HepG2 (cell line): ENCODE measurements around the gene CHID1. TPM values are rescaled to one million over a fixed set of nuclear protein-coding genes. Genes with fewer than 3 reads are reported as not detected.

Source experiments
- ATAC-seq: fragments of 200-7000 bp; cut with Tn5 transposase; 3 replicates; pipeline ENCODE4 v1.9.1; 2020; ENCODE audit warnings: mild to moderate bottlenecking, moderate library complexity
- BruUV-seq: library from RNA; stranded (reverse); fragments of 400-500 nt; replicated peaks from 2 replicates; lab custom pipeline; 2021; lab: Mats Ljungman, UMichigan
- CTCF ChIA-PET: fragments of 300-600 bp; formaldehyde crosslinking; extraction: SDS; loops from one replicate; lab custom pipeline; 2021; ENCODE audit warnings: low total read pairs, inconsistent platforms, low intra/inter-chr PET ratio; lab: Yijun Ruan, JAX
- POLR2A ChIA-PET: fragments of 350-600 bp; sonication (Branson Sonifier 250); formaldehyde crosslinking; loops from one replicate; lab custom pipeline; 2020; ENCODE audit warnings: antibody characterized with exemption, inconsistent platforms; lab: Yijun Ruan, JAX
- DNase-seq: peaks from one replicate; pipeline ENCODE4 v3.0.0-alpha.2; 2015; ENCODE audit warnings: low spot score
- FAIRE-seq: peaks from 3 replicates; lab custom pipeline; 2011; peaks lifted over from hg19 to GRCh38; lab: Jason Lieb, UNC
- H2AFZ ChIP-seq: one replicate; pipeline ENCODE4 v1.6.1; 2011; ENCODE audit warnings: low read length, inconsistent platforms
- H3K27ac ChIP-seq: fragments of 300-600 bp; 3 replicates; pipeline ENCODE4 v1.8.0; 2011; ENCODE audit warnings: mixed run types, mild to moderate bottlenecking, mixed read lengths, low read length, inconsistent platforms; ENCODE audit not compliant: insufficient read depth; ENCODE audit errors: extremely low read length
- H3K27me3 ChIP-seq, 2 experiments: fragments of 200-600 bp in 1 of 2; 2 replicates in 1 of 2; 3 replicates in 1 of 2; pipeline versions ENCODE4 v1.6.0 to v1.8.0; 2011; ENCODE audit warnings: low read length in 2 of 2, mild to moderate bottlenecking in 2 of 2, moderate library complexity in 2 of 2, inconsistent platforms in 1 of 2; ENCODE audit not compliant: insufficient read depth in 2 of 2, control insufficient read depth in 1 of 2
- H3K36me3 ChIP-seq, 2 experiments: fragments of 200-600 bp in 1 of 2; replicated peaks in 1 of 2; 2 replicates in 1 of 2; 3 replicates in 1 of 2; pipeline versions ENCODE4 v1.5.1 to v1.8.0; 2011; ENCODE audit warnings: low read length in 2 of 2, inconsistent platforms in 1 of 2; ENCODE audit not compliant: insufficient read depth in 2 of 2, control insufficient read depth in 1 of 2
- H3K4me1 ChIP-seq: 2 replicates; pipeline ENCODE4 v1.5.1; 2012; ENCODE audit warnings: low read length, inconsistent platforms; ENCODE audit not compliant: insufficient read depth
- H3K4me2 ChIP-seq: 2 replicates; pipeline ENCODE4 v1.6.0; 2011; ENCODE audit warnings: low read depth, low read length, inconsistent platforms
- H3K4me3 ChIP-seq, 3 experiments: fragments of 200-600 bp in 1 of 3; sonication (generic), shearing (Covaris generic) in 1 of 3; replicated peaks in 1 of 3; 2 replicates each; pipeline ENCODE4 v1.5.1; 2011 to 2016; ENCODE audit warnings: low read length in 3 of 3, inconsistent platforms in 2 of 3, low read depth in 2 of 3, mild to moderate bottlenecking in 2 of 3, control low read depth in 1 of 3, mixed read lengths in 1 of 3; ENCODE audit not compliant: insufficient read depth in 1 of 3
- H3K79me2 ChIP-seq: one replicate; pipeline ENCODE4 v1.6.1; 2011; ENCODE audit warnings: low read length, inconsistent platforms; ENCODE audit not compliant: insufficient read depth
- H3K9ac ChIP-seq: 2 replicates; pipeline ENCODE4 v1.6.0; 2011; ENCODE audit warnings: mild to moderate bottlenecking, low read depth, low read length, inconsistent platforms; ENCODE audit not compliant: insufficient read depth
- H3K9me3 ChIP-seq: 2 replicates; pipeline ENCODE4 v1.5.1; 2012; ENCODE audit warnings: mild to moderate bottlenecking, low read length
- H4K20me1 ChIP-seq: 2 replicates; pipeline ENCODE4 v1.6.0; 2011; ENCODE audit warnings: inconsistent platforms, mild to moderate bottlenecking, low read length, moderate library complexity; ENCODE audit not compliant: insufficient read depth
- ARID2 ChIP-seq: sonication (generic); formaldehyde crosslinking; IDR thresholded peaks from 2 replicates; pipeline ENCODE4 v1.8.1; 2022; ENCODE audit warnings: mild to moderate bottlenecking, missing genetic modification reagents, borderline replicate concordance
- CAMTA2 ChIP-seq: sonication (generic); formaldehyde crosslinking; IDR thresholded peaks from 2 replicates; pipeline ENCODE4 v1.4.0; 2020; ENCODE audit warnings: mild to moderate bottlenecking, missing genetic modification reagents, borderline replicate concordance
- CC2D1A ChIP-seq: sonication (generic); formaldehyde crosslinking; IDR thresholded peaks from 2 replicates; pipeline ENCODE4 v1.8.1; 2023; ENCODE audit warnings: mild to moderate bottlenecking, missing genetic modification reagents
- HNRNPL ChIP-seq: fragments of 200-400 bp; formaldehyde crosslinking; IDR thresholded peaks from 2 replicates; pipeline ENCODE4 v1.6.1; 2017; ENCODE audit warnings: mild to moderate bottlenecking, low read depth, low read length
- RFX5 ChIP-seq: IDR thresholded peaks from 2 replicates; pipeline ENCODE4 v1.6.1; 2011; ENCODE audit warnings: low read depth, low read length, improper control_type of control experiment
- SPEN ChIP-seq: sonication (generic); formaldehyde crosslinking; IDR thresholded peaks from 2 replicates; pipeline ENCODE4 v1.5.1; 2020; ENCODE audit warnings: low read depth, mild to moderate bottlenecking, missing genetic modification reagents
- SRY ChIP-seq: sonication (generic); formaldehyde crosslinking; IDR thresholded peaks from 2 replicates; pipeline ENCODE4 v1.8.0; 2022; ENCODE audit warnings: mild to moderate bottlenecking, missing genetic modification reagents
- TP53 ChIP-seq: sonication (generic); formaldehyde crosslinking; conservative IDR thresholded peaks from 2 replicates; pipeline ENCODE4 v1.4.0; 2020; ENCODE audit warnings: missing genetic modification reagents
- U2AF2 ChIP-seq: fragments of 200-400 bp; formaldehyde crosslinking; IDR thresholded peaks from 2 replicates; pipeline ENCODE4 v1.6.1; 2017; ENCODE audit warnings: low read depth, mild to moderate bottlenecking, low read length
- XRCC5 ChIP-seq: fragments of 200-400 bp; formaldehyde crosslinking; optimal IDR thresholded peaks from 2 replicates; pipeline ENCODE3; 2017; ENCODE audit warnings: mild to moderate bottlenecking, low read length
- ZNF484 ChIP-seq: sonication (generic); formaldehyde crosslinking; IDR thresholded peaks from 2 replicates; pipeline ENCODE4 v1.5.1; 2020; ENCODE audit warnings: mild to moderate bottlenecking, low read depth, missing genetic modification reagents, borderline replicate concordance
- ZNF558 ChIP-seq: sonication (generic); formaldehyde crosslinking; IDR thresholded peaks from 2 replicates; pipeline ENCODE4 v1.9.0; 2022; ENCODE audit warnings: mild to moderate bottlenecking, missing genetic modification reagents, borderline replicate concordance
- ZNF639 ChIP-seq: conservative IDR thresholded peaks from 2 replicates; pipeline ENCODE4 v1.6.1; 2018; ENCODE audit warnings: missing genetic modification reagents
- ZNF766 ChIP-seq: sonication (generic); formaldehyde crosslinking; IDR thresholded peaks from 2 replicates; pipeline ENCODE4 v1.5.0; 2020; ENCODE audit warnings: missing genetic modification reagents, borderline replicate concordance
- ZNF772 ChIP-seq: sonication (generic); formaldehyde crosslinking; IDR thresholded peaks from 2 replicates; pipeline ENCODE4 v1.5.0; 2020; ENCODE audit warnings: mild to moderate bottlenecking, missing genetic modification reagents
- ZSCAN20 ChIP-seq: sonication (generic); formaldehyde crosslinking; IDR thresholded peaks from 2 replicates; pipeline ENCODE4 v1.4.0; 2020; ENCODE audit warnings: missing genetic modification reagents, mild to moderate bottlenecking, borderline replicate concordance
- WGBS: methylation state at CpG from one replicate; pipeline ENCODE4 v1.1.6; 2017; ENCODE audit warnings: low lambda C conversion rate; 5-methylcytosine and 5-hydroxymethylcytosine counted together
- in situ Hi-C: cut with HindIII; loops from 2 replicates; pipeline ENCODE4 v1.10.0; 2017; ENCODE audit warnings: low pct_unique_long_range_greater_than_20kb; ENCODE audit not compliant: extremely low pct_ligation_motif_present
- intact Hi-C: fragments of 100-400 bp; cut with micrococcal nuclease; formaldehyde crosslinking; loops from one replicate; pipeline ENCODE4 v1.10.0; 2022; ENCODE audit not compliant: unreplicated experiment
- polyA plus RNA-seq, 8 experiments: library from polyadenylated mRNA; depleted of rRNA in 3 of 8; stranded (reverse) in 7 of 8; unstranded in 1 of 8; fragments of >200 nt; fragmentation: Illumina TruSeq in 4 of 8; extraction: Trizol in 4 of 8; gene quantifications; 2 replicates each; pipeline versions ENCODE4 v1.2.1 to v1.2.3, GENCODE V29; 2011 to 2016; ENCODE audit warnings: low read depth in 4 of 8, missing spikeins in 1 of 8, mixed read lengths in 1 of 8; ENCODE audit not compliant: insufficient read depth in 1 of 8
- total RNA-seq, 5 experiments: library from RNA; depleted of rRNA; stranded (reverse); fragments of >200 nt; fragmentation: Illumina TruSeq; extraction: Trizol; gene quantifications; 2 replicates each; pipeline ENCODE4 v1.2.3, GENCODE V29; 2016; ENCODE audit warnings: low read depth in 1 of 5
- TF ChIP-seq, protein P1 (sequence below): sonication (generic); IDR thresholded peaks from 2 replicates; pipeline ENCODE4 v1.6.1; 2016; ENCODE audit warnings: low read depth, borderline replicate concordance
- TF ChIP-seq, protein P2 (sequence below): sonication (generic); formaldehyde crosslinking; IDR thresholded peaks from 2 replicates; pipeline ENCODE4 v1.4.0; 2020; ENCODE audit warnings: missing genetic modification reagents
- TF ChIP-seq, protein P3 (sequence below): sonication (generic); formaldehyde crosslinking; IDR thresholded peaks from 2 replicates; pipeline ENCODE4 v1.5.0; 2020; ENCODE audit warnings: mild to moderate bottlenecking, missing genetic modification reagents

Gene CHID1
- total and polyA plus RNA-seq, 2 of the 13 experiments (the other 11 are each of a cell fraction or from before 2014, with no cell fraction given) = 65.1 to 93.6 TPM

- peak; percentile 78 for TF ChIP-seq SPEN
- TF ChIP-seq, protein P1, sequence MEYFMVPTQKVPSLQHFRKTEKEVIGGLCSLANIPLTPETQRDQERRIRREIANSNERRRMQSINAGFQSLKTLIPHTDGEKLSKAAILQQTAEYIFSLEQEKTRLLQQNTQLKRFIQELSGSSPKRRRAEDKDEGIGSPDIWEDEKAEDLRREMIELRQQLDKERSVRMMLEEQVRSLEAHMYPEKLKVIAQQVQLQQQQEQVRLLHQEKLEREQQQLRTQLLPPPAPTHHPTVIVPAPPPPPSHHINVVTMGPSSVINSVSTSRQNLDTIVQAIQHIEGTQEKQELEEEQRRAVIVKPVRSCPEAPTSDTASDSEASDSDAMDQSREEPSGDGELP = no peak; the same call in 1 of the 2 replicates
- TF ChIP-seq, all 625 proteins: peak for 156
Measured at GRCh38 chr11:914747-915501, 4.3 kb upstream of the CHID1 start (continued).

DNA sequence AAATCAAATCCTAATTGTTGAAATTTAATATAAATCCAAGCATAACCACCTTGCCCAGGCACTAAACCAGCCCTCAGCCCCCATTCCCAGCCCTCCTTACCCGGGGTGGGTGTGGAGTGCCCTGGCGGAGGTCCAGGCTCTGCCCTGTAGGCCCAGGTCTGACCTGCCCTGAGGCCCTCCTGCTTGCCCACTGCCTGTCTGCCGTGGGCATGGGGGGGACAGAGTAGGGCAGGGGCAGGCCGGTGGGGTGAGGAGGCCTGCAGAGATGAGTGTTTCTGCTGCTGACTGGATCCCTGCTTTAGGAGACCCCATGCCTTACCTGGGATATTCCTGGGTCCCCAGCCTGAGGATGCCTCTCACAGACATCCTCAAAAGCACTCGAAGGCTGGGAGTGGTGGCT lies 3.6 kb upstream of the CHID1 start:
- 31% methylated on average over 4 of the region's 5 CpGs for WGBS
- DNase-seq = no peak
- intact Hi-C loops = no loop called here
- H3K9ac ChIP-seq = peak overlapping the region; percentile 60
- in situ Hi-C loops = no loop called here
- ATAC-seq = no peak
- H3K27ac ChIP-seq = peak overlapping the region; percentile 82
- H3K4me3 ChIP-seq = peak overlapping the region; percentile 46 to 59 (median 46)
- H4K20me1 ChIP-seq = no peaks in the 10 kb centered on the region
- no peaks in the 10 kb centered on the region for H3K9me3 ChIP-seq
- 0 out of 5 replicates have a peak, but pooled peaks cover 0 to 2% of the 10 kb centered on the region in 2 experiments for H3K36me3 ChIP-seq
- FAIRE-seq = no peak
- H3K27me3 ChIP-seq = no peaks in the 10 kb centered on the region; a peak in 1 of 5 replicates
- H3K4me2 ChIP-seq = peak overlapping the region; percentile 69
- H3K79me2 ChIP-seq = peaks cover 17% of the 10 kb centered on the region
- no peak overlapping the region for H2AFZ ChIP-seq
- TSS peak; percentile 67 for BruUV-seq
- CTCF ChIA-PET = no interaction called here
- peaks cover 55% of the 10 kb centered on the region for H3K4me1 ChIP-seq
- POLR2A ChIA-PET = no interaction called here
- TF ChIP-seq ZSCAN20 = no peak
- TF ChIP-seq ZNF484 = no peak
- TF ChIP-seq TP53 = no peak
- TF ChIP-seq ZNF772 = no peak
- TF ChIP-seq ZNF766 (CRISPR knock-in tag) = no peak
- TF ChIP-seq ZNF558 (CRISPR knock-in tag) = no peak
- TF ChIP-seq, protein P2, sequence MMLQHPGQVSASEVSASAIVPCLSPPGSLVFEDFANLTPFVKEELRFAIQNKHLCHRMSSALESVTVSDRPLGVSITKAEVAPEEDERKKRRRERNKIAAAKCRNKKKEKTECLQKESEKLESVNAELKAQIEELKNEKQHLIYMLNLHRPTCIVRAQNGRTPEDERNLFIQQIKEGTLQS = no peak
- TF ChIP-seq XRCC5 = no peak
- no peak for TF ChIP-seq RFX5
- no peak for TF ChIP-seq U2AF2
- no peak for TF ChIP-seq CAMTA2
- TF ChIP-seq, protein P3, sequence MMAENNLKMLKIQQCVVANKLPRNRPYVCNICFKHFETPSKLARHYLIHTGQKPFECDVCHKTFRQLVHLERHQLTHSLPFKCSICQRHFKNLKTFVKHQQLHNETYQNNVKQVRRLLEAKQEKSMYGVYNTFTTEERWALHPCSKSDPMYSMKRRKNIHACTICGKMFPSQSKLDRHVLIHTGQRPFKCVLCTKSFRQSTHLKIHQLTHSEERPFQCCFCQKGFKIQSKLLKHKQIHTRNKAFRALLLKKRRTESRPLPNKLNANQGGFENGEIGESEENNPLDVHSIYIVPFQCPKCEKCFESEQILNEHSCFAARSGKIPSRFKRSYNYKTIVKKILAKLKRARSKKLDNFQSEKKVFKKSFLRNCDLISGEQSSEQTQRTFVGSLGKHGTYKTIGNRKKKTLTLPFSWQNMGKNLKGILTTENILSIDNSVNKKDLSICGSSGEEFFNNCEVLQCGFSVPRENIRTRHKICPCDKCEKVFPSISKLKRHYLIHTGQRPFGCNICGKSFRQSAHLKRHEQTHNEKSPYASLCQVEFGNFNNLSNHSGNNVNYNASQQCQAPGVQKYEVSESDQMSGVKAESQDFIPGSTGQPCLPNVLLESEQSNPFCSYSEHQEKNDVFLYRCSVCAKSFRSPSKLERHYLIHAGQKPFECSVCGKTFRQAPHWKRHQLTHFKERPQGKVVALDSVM = no peak
- no peak for TF ChIP-seq CC2D1A (CRISPR knock-in tag)
- peak; percentile 72; the same call in 1 of the 2 replicates for TF ChIP-seq HNRNPL
- 0 out of 2 replicates have a peak, but pooled peaks have one; percentile 4 for TF ChIP-seq ZNF639 (CRISPR knock-in tag)
- TF ChIP-seq ARID2 (CRISPR knock-in tag) = no peak
- TF ChIP-seq SRY (CRISPR knock-in tag) = 0 out of 2 replicates have a peak, but pooled peaks have one; percentile 3
